ENCODE data around the gene RNU6-8.

RNU6-8 gene

GRCh38 chr14:32202998-32203882, at the start of gene RNU6-8:
Gene RNU6-8 (minus strand): TSS chr14:32203269.
- DNase-seq, result peak; percentile 66

- DNase-seq, result peak; percentile 73
Observed at GRCh38 chr14:32252030-32252670, 49.1 kb upstream of the RNU6-8 start.

- no peak for DNase-seq
Observed at GRCh38 chr14:32251530-32251929, 48.5 kb upstream of the RNU6-8 start.

GRCh38 chr14:32250681-32251080, 47.6 kb upstream of the RNU6-8 start:
- no peak for DNase-seq

- DNase-seq, result no peak
Observed at GRCh38 chr14:32249780-32250179, 46.7 kb upstream of the RNU6-8 start.

GRCh38 chr14:32249371-32249770, 46.3 kb upstream of the RNU6-8 start:
- no peak for DNase-seq

- no peak for DNase-seq
Observed at GRCh38 chr14:32246751-32247150, 43.7 kb upstream of the RNU6-8 start.

- DNase-seq, result peak; percentile 27
Observed at GRCh38 chr14:32244404-32244803, 41.3 kb upstream of the RNU6-8 start.

- no peak for DNase-seq
Observed at GRCh38 chr14:32233260-32233659, 30.2 kb upstream of the RNU6-8 start.

GRCh38 chr14:32232481-32232880, 29.4 kb upstream of the RNU6-8 start:
- DNase-seq, result no peak

- DNase-seq, result peak; percentile 82
Observed at GRCh38 chr14:32230695-32231280, 27.7 kb upstream of the RNU6-8 start.

GRCh38 chr14:32230181-32230580, 27.1 kb upstream of the RNU6-8 start:
- DNase-seq, result peak; percentile 62

- no peak for DNase-seq
Observed at GRCh38 chr14:32226056-32226455, 23.0 kb upstream of the RNU6-8 start.

GRCh38 chr14:32225378-32225920, 22.4 kb upstream of the RNU6-8 start:
- DNase-seq, result no peak

GRCh38 chr14:32224737-32225377, 21.8 kb upstream of the RNU6-8 start:
- peak; percentile 85 for DNase-seq

- DNase-seq, result no peak
Observed at GRCh38 chr14:32217301-32217700, 14.2 kb upstream of the RNU6-8 start.

- no peak for DNase-seq
Observed at GRCh38 chr14:32212833-32213232, 9.8 kb upstream of the RNU6-8 start.

GRCh38 chr14:32211068-32211404, 8.0 kb upstream of the RNU6-8 start:
- no peak for DNase-seq

- no peak for DNase-seq
Observed at GRCh38 chr14:32209471-32209870, 6.4 kb upstream of the RNU6-8 start.

GRCh38 chr14:32208490-32208889, 5.4 kb upstream of the RNU6-8 start:
- no peak for DNase-seq

- DNase-seq, result no peak
Observed at GRCh38 chr14:32206552-32206951, 3.5 kb upstream of the RNU6-8 start.

GRCh38 chr14:32205984-32206383, 2.9 kb upstream of the RNU6-8 start:
- DNase-seq, result no peak

- no peak for DNase-seq
Observed at GRCh38 chr14:32205554-32205953, 2.5 kb upstream of the RNU6-8 start.

All from HCEC 1CT (cell line).